GM18499 (cell line): ENCODE measurements around the gene TARS3.
"Not testable (repeated sequence)": the region's sequence is repeated elsewhere in the genome, so short reads cannot be mapped to it uniquely, and the experiment has no call there.

ENCODE experiments used
- ATAC-seq: cut with Tn5 transposase; IDR thresholded peaks from one replicate; pipeline ENCODE4 v1.9.1; 2021; ENCODE audit warnings: moderate number of reproducible peaks; ENCODE audit not compliant: insufficient read depth, unreplicated experiment

The TARS3 gene

GRCh38 chr15:101723874-101724674, at the start of gene TARS3:
TSS of gene TARS3 (minus strand) at chr15:101724473. CDS start at chr15:101724387, 86 bp downstream.
- peak; percentile 43 for ATAC-seq

- no peak for ATAC-seq
These were observed 49.3 kb upstream of the TARS3 start for GRCh38 chr15:101773496-101774100.

- no peak for ATAC-seq
These were observed 48.6 kb upstream of the TARS3 start for GRCh38 chr15:101772921-101773320.

GRCh38 chr15:101767083-101767640, 42.9 kb upstream of the TARS3 start:
- ATAC-seq, result not testable (repeated sequence)

- ATAC-seq, result no peak
These were observed 41.6 kb upstream of the TARS3 start for GRCh38 chr15:101765772-101766456.

DNA sequence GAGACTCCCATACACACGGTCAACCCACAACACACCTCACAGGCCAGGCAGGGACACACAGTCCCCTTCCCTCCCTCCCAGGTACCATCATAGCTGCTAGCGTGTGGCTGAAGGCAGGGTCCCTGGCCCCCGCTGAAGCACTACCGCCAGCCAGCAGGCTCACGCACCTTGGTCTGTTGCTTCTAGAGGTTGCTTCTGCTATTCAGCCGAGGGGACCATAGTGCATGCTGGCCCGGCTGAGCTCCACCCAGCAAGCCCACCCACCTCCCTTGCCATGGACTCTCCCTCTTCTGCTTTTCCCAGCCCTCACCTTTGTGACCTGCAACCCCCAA, 41.0 kb upstream of the TARS3 start:
- ATAC-seq, result not testable (repeated sequence)

DNA sequence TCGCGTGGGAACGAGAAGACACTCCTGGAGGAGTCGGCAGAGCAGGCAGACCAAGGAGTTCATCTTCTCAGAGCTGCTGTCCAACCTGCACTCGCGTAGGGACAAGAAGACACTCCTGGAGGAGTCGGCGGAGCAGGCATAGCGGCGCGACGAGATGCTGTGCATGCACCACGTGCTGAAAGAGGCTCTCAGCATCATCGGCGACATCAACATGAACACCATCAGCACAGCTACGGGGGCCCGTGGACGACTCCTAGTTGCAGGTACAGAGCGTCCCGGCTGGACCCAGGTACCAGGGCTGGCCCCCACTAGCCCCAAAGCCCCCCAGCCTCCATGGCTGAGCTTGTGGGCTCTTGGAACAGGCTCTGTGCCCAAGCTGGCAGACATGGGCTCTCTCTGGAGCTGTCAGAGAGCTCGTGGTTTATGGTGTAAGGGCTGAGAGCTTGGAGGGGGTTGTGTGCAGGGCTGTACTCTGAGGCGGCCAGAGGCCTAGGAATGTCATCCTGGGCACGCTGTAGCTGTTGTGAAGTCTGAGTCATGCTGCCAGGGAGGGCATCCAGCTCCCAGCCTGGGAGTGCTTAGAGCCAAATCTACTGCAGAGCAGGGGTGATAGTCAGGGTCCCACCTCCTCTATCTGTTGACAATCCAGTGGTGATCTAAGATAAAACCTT, 40.5 kb upstream of the TARS3 start:
- ATAC-seq, result not testable (repeated sequence)

DNA sequence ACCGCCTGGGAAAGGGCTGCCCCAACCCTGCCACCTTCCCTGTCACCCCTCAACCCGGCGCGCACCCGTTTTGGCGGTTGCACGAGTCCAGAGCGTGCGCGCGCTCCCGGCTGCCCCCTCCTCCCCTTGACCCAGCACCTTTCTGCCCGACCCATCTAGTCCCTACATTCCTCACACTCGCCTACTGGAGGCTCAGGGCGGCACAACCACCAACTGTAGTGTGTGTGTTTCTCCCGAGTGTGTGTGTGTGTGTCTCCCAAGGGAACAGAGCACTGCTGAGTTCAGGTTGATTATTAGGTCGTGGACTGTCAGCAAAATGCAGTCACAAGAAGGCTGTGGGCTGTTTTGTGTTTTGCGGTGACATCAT, 22.4 kb upstream of the TARS3 start:
- not testable (repeated sequence) for ATAC-seq

DNA sequence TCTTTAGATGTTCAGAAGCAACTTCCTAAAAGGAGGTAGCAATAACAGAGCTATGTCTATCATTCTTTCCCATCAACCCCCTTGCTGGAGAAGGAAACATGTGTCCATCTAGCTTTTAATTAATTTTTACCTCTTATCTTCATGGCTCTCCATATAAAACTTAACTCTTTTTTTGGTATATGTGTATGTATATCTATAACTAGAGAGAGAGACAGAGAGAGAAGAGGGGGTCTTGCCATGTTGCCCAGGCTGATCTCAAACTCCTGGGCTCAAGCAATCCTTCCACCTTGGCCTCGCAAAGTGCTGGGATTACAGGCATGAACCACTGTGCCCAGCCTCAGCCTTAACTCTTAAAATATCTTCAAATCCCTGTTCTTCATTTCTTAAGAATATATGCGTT, 10.6 kb upstream of the TARS3 start:
- not testable (repeated sequence) for ATAC-seq

DNA sequence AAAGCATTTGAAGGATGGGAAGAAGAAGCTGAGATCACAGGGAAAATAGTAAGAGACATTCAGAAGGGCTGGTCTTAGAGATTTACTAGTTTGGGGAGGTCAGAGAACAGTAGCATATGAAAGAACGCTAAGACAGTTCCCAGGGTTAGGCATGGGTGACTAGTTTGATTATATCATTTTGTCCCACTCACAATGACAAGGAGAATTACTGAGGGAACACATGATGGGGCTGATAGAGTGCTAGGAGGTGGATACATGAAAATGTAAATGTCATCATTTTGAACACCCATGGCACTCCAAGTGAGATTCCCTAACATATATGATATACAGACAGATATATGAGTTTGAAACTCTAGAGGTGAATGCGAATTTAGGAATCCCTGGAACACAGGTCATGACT, 9.3 kb upstream of the TARS3 start:
- ATAC-seq, result no peak

- no peak for ATAC-seq
These were observed 8.5 kb upstream of the TARS3 start for GRCh38 chr15:101732772-101733171.

GRCh38 chr15:101731746-101732145, 7.5 kb upstream of the TARS3 start:
- no peak for ATAC-seq

DNA sequence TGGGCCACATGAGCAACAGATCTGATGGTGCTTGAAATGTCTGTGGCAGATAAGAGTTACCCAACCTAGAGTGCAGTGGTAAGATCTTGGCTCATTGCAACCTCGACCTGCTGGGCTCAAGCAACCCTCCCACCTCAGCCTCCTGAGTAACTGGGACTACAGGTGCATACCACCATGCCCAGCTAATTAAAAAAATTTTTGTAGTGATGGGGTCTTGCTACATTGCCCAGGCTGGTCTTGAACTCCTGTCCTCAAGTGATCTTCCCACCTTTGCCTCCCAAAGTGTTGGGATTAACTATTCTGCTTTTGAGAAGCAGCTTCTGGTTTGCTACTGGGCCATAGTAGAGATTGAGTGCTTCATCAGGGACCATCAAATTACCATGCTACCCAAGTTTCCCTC, 2.9 kb upstream of the TARS3 start:
- no peak for ATAC-seq

- ATAC-seq, result no peak
These were observed 800 bp upstream of the TARS3 start for GRCh38 chr15:101725073-101725472.

- no peak for ATAC-seq
These were observed 367 bp upstream of the TARS3 start for GRCh38 chr15:101724675-101725005.

DNA sequence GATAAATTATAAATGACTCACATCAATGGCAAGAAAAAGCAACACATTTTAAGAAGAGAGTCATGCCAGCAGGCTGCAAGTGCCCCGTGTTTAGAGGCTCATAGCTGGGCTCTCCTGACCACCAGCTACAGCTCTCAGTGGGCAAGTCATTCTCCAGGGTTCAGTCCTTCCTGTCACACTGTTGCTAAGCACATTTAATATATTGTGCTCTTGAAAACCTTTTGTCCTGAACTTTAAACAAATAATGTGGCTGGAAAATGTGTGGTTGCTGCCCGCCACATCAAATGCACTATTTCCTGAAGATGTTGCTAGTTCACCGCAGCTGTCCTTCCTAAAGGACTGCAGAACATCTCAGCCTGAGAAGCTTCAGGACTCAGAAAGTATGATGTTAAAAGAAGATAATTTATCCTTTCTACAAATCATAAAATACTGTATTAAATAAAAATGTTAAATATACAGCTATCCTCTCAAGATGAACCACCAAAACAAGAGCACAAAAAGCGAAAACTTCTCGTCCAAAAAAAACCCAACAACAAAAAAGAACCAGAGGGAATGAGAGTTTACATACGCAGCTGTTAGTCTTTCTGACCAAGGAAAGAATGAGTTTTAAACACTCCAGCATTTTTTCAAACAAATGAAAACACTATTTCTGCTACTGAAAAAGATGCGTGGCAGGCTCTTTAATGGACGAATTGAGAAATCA, 951 bp downstream of the TARS3 start:
- ATAC-seq, result peak; percentile 47

DNA sequence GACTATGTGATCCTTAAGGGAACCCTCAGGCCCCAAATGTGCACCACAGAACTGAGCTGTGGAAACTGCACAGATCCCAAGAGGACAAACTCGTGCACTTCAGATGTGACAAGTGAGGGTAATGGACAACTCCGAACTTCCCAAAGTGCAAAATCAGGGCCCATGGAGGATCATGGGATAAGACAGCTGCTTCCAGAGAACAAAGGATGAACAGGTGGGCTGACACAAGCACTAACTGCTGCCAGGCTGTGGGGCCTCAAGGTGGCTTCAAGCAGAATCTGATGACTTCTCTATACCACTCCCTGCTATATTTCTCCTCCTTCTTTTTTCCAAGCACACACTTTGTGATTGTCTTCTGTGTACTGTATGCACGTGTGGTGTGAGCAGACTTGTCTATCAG, 5.4 kb downstream of the TARS3 start:
- no peak for ATAC-seq

- no peak for ATAC-seq
These were observed 12.2 kb downstream of the TARS3 start for GRCh38 chr15:101712078-101712477.

DNA sequence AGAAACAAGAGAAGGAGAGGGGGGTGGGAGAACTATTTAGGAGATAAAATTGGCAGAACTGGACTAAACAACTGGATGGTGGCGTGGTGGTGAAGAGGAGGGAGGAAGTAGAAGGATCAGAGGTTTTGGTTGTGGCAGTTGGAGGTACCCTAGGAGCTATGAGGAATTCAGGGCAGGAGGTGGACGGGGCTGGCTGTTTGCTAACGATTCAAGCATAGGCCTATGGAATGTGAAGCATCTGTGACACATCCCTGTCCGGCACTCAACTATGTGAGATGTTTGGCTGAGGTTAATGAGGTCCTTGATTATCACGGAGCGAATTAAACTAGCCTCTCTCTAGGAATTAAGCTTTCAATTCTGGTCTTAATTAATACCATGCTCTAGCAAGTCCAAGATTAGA, 13.5 kb downstream of the TARS3 start:
- ATAC-seq, result no peak

- no peak for ATAC-seq
These were observed 14.8 kb downstream of the TARS3 start for GRCh38 chr15:101709466-101709865.
